SU-DHL-6 (cell line): Measurements from ENCODE around the gene SIAH2.

Experiments used
- H2AFZ ChIP-seq: fragments of 200-600 bp; sonication (generic); 2 replicates; pipeline ENCODE4 v1.6.1; 2014; ENCODE audit warnings: low read depth, mild to moderate bottlenecking, moderate library complexity, mixed read lengths, antibody characterized with exemption, low read length; ENCODE audit not compliant: severe bottlenecking
- H3F3A ChIP-seq: fragments of 200-600 bp; shearing (Covaris generic); 2 replicates; pipeline ENCODE4 v1.6.0; 2016; ENCODE audit warnings: antibody characterized with exemption, mild to moderate bottlenecking; ENCODE audit not compliant: insufficient read depth
- H3K27ac ChIP-seq: fragments of 200-600 bp; sonication (generic); 2 replicates; pipeline ENCODE4 v1.5.1; 2016; ENCODE audit warnings: low read depth, mild to moderate bottlenecking, low read length, moderate library complexity, mixed read lengths
- H3K27me3 ChIP-seq: fragments of 200-600 bp; sonication (generic), shearing (Covaris generic); 2 replicates; pipeline ENCODE4 v1.6.0; 2014; ENCODE audit warnings: mild to moderate bottlenecking, low read length
- H3K36me3 ChIP-seq: fragments of 200-600 bp; sonication (generic); 2 replicates; pipeline ENCODE4 v1.6.1; 2014; ENCODE audit warnings: mild to moderate bottlenecking, low read length, mixed read lengths
- H3K4me2 ChIP-seq: fragments of 300-600, 200-600 bp; shearing (Covaris generic), sonication (generic); 2 replicates; pipeline ENCODE4 v1.6.0; 2014; ENCODE audit warnings: low read length, low read depth, mild to moderate bottlenecking; ENCODE audit not compliant: poor library complexity, severe bottlenecking
- H3K4me3 ChIP-seq: fragments of 200-600 bp; sonication (generic); 2 replicates; pipeline ENCODE4 v1.5.1; 2014; ENCODE audit warnings: antibody characterized with exemption, low read length, mild to moderate bottlenecking, mixed read lengths; ENCODE audit not compliant: insufficient read depth, poor library complexity, severe bottlenecking
- H3K79me2 ChIP-seq: fragments of 200-600 bp; sonication (generic); 2 replicates; pipeline ENCODE4 v1.6.1; 2014; ENCODE audit warnings: mild to moderate bottlenecking, low read length, moderate library complexity; ENCODE audit not compliant: insufficient read depth
- H3K9ac ChIP-seq: fragments of 200-600 bp; sonication (generic); 2 replicates; pipeline ENCODE4 v1.7.0; 2014; ENCODE audit warnings: mild to moderate bottlenecking, low read length
- H3K9me2 ChIP-seq: fragments of 200-600 bp; sonication (generic); replicated peaks from 2 replicates; pipeline ENCODE4 v1.6.1; 2014; ENCODE audit warnings: low read length; ENCODE audit not compliant: insufficient read depth
- H3K9me3 ChIP-seq: fragments of 200-600 bp; sonication (generic); 2 replicates; pipeline ENCODE4 v1.6.1; 2014; ENCODE audit warnings: low read length, mixed read lengths; ENCODE audit not compliant: insufficient read depth
- H4K20me1 ChIP-seq: fragments of 200-600 bp; sonication (generic); 2 replicates; pipeline ENCODE4 v1.6.1; 2014; ENCODE audit warnings: low read depth, mild to moderate bottlenecking, antibody characterized with exemption, low read length, moderate library complexity, mixed read lengths
- CTCF ChIP-seq: fragments of 200-600 bp; sonication (generic); IDR thresholded peaks from one replicate; pipeline ENCODE4 v1.5.1; 2017; ENCODE audit warnings: antibody characterized with exemption, mild to moderate bottlenecking, low read length, moderate library complexity; ENCODE audit not compliant: insufficient read depth, poor library complexity, severe bottlenecking
- EZH2phosphoT487 ChIP-seq: fragments of 200-600 bp; sonication (generic), shearing (Covaris generic); conservative IDR thresholded peaks from 2 replicates; pipeline ENCODE4 v1.6.1; 2018; ENCODE audit warnings: mild to moderate bottlenecking, antibody characterized with exemption, low read length, moderate library complexity, mixed read lengths

SIAH2 gene

GRCh38 chr3:150757364-150757763, 5.6 kb downstream of the SIAH2 start:
- peaks cover 11% of the 10 kb centered on the region; the same call in 1 of the 2 replicates for H3F3A ChIP-seq
- H4K20me1 ChIP-seq = peaks cover 14% of the 10 kb centered on the region; the same call in 1 of the 2 replicates
- H3K36me3 ChIP-seq = 0 out of 2 replicates have a peak, but pooled peaks cover 2% of the 10 kb centered on the region
- no peaks in the 10 kb centered on the region for H3K9me3 ChIP-seq
- H3K9ac ChIP-seq = no peak overlapping the region
- TF ChIP-seq EZH2phosphoT487 = no peak
- H3K79me2 ChIP-seq = peaks cover 91% of the 10 kb centered on the region
- no peak overlapping the region for H3K4me3 ChIP-seq
- no peak overlapping the region for H3K27ac ChIP-seq
- no peaks in the 10 kb centered on the region for H3K9me2 ChIP-seq
- no peak overlapping the region for H3K4me2 ChIP-seq
- H2AFZ ChIP-seq = no peak overlapping the region
- H3K27me3 ChIP-seq = no peaks in the 10 kb centered on the region

GRCh38 chr3:150756491-150757059, 6.4 kb downstream of the SIAH2 start:
- Histone ChIP-seq H3K4me2 (no peak overlapping the region), H4K20me1 (peaks cover 15% of the 10 kb centered on the region; the same call in 1 of the 2 replicates), H3K9ac (no peak overlapping the region), H3F3A (peaks cover 11% of the 10 kb centered on the region; the same call in 1 of the 2 replicates), H3K27me3 (no peaks in the 10 kb centered on the region), H3K9me3 (no peaks in the 10 kb centered on the region), H3K36me3 (0 out of 2 replicates have a peak, but pooled peaks cover 2% of the 10 kb centered on the region), H3K27ac (no peak overlapping the region), H3K9me2 (no peaks in the 10 kb centered on the region), H2AFZ (no peak overlapping the region), H3K4me3 (no peak overlapping the region), H3K79me2 (peaks cover 91% of the 10 kb centered on the region)
- TF ChIP-seq EZH2phosphoT487 (no peak), CTCF (no peak)

GRCh38 chr3:150755902-150756301, 7.1 kb downstream of the SIAH2 start:
- Histone ChIP-seq H2AFZ (no peak overlapping the region), H3K36me3 (0 out of 2 replicates have a peak, but pooled peaks cover 2% of the 10 kb centered on the region), H3F3A (peaks cover 6% of the 10 kb centered on the region; the same call in 1 of the 2 replicates), H3K4me3 (no peak overlapping the region), H3K9me3 (no peaks in the 10 kb centered on the region), H4K20me1 (peaks cover 12% of the 10 kb centered on the region; the same call in 1 of the 2 replicates), H3K27ac (no peak overlapping the region), H3K9me2 (no peaks in the 10 kb centered on the region), H3K27me3 (no peaks in the 10 kb centered on the region), H3K79me2 (peaks cover 91% of the 10 kb centered on the region), H3K4me2 (no peak overlapping the region), H3K9ac (no peak overlapping the region)
- TF ChIP-seq CTCF (no peak), EZH2phosphoT487 (no peak)

- Histone ChIP-seq H4K20me1 (peaks cover 7% of the 10 kb centered on the region; the same call in 1 of the 2 replicates), H3K4me2 (no peak overlapping the region), H3K79me2 (peaks cover 91% of the 10 kb centered on the region), H3K36me3 (0 out of 2 replicates have a peak, but pooled peaks cover 2% of the 10 kb centered on the region), H3K9ac (no peak overlapping the region), H3K27ac (no peak overlapping the region), H3K9me2 (no peaks in the 10 kb centered on the region), H3K9me3 (no peaks in the 10 kb centered on the region), H3F3A (no peaks in the 10 kb centered on the region), H3K27me3 (no peaks in the 10 kb centered on the region), H3K4me3 (no peak overlapping the region), H2AFZ (no peak overlapping the region)
- TF ChIP-seq CTCF (no peak), EZH2phosphoT487 (no peak)
Measured at GRCh38 chr3:150754896-150755295, 8.1 kb downstream of the SIAH2 start.
